Endothelial cell (in vitro differentiated cells): Measurements from ENCODE around the gene HIF1A. TPM values are rescaled to one million over a fixed set of nuclear protein-coding genes. Genes with fewer than 3 reads are reported as not detected.

ENCODE experiments used
- DNase-seq: peaks from one replicate; pipeline ENCODE4 v3.0.0; 2021; ENCODE audit warnings: low spot score
- H3K27ac Mint-ChIP-seq: one replicate; pipeline ENCODE4 v1.8.0; 2021; ENCODE audit warnings: mixed read lengths, inconsistent platforms; ENCODE audit not compliant: unreplicated experiment
- H3K27me3 Mint-ChIP-seq: one replicate; pipeline ENCODE4 v1.8.0; 2021; ENCODE audit warnings: mild to moderate bottlenecking, moderate library complexity, mixed read lengths, inconsistent platforms; ENCODE audit not compliant: unreplicated experiment
- H3K36me3 Mint-ChIP-seq: one replicate; pipeline ENCODE4 v1.8.0; 2021; ENCODE audit warnings: mild to moderate bottlenecking, low read depth, mixed read lengths, inconsistent platforms; ENCODE audit not compliant: unreplicated experiment
- H3K4me1 Mint-ChIP-seq: one replicate; pipeline ENCODE4 v1.8.0; 2021; ENCODE audit warnings: mild to moderate bottlenecking, mixed read lengths, inconsistent platforms; ENCODE audit not compliant: unreplicated experiment
- H3K4me3 Mint-ChIP-seq: one replicate; pipeline ENCODE4 v1.8.0; 2021; ENCODE audit warnings: mild to moderate bottlenecking, mixed read lengths, inconsistent platforms; ENCODE audit not compliant: unreplicated experiment
- H3K9me3 Mint-ChIP-seq: one replicate; pipeline ENCODE4 v1.8.0; 2021; ENCODE audit warnings: mixed read lengths, inconsistent platforms; ENCODE audit not compliant: unreplicated experiment
- total RNA-seq: library from RNA; stranded (reverse); fragmentation: NEBNext Ultra II Directional; extraction: Animal tissue kit (Norgen Biotek cat#: 25700); gene quantifications from one replicate; pipeline ENCODE4 v1.2.1, GENCODE V29; 2021; ENCODE audit not compliant: unreplicated experiment
- TF ChIP-seq, protein P1 (sequence below): fragments of 200-600 bp; sonication (generic); IDR thresholded peaks from one replicate; pipeline ENCODE4 v1.5.0; 2021; ENCODE audit warnings: antibody characterized with exemption; ENCODE audit not compliant: unreplicated experiment

HIF1A gene
- total RNA-seq, 1 donor from 2014 or later = 203 TPM

- peaks cover 20% of the 10 kb centered on the region for H3K4me1 Mint-ChIP-seq
- H3K9me3 Mint-ChIP-seq = no peaks in the 10 kb centered on the region
- TF ChIP-seq, protein P1, sequence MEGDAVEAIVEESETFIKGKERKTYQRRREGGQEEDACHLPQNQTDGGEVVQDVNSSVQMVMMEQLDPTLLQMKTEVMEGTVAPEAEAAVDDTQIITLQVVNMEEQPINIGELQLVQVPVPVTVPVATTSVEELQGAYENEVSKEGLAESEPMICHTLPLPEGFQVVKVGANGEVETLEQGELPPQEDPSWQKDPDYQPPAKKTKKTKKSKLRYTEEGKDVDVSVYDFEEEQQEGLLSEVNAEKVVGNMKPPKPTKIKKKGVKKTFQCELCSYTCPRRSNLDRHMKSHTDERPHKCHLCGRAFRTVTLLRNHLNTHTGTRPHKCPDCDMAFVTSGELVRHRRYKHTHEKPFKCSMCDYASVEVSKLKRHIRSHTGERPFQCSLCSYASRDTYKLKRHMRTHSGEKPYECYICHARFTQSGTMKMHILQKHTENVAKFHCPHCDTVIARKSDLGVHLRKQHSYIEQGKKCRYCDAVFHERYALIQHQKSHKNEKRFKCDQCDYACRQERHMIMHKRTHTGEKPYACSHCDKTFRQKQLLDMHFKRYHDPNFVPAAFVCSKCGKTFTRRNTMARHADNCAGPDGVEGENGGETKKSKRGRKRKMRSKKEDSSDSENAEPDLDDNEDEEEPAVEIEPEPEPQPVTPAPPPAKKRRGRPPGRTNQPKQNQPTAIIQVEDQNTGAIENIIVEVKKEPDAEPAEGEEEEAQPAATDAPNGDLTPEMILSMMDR = no peak
- peaks cover 5% of the 10 kb centered on the region for H3K27me3 Mint-ChIP-seq
- no peak for DNase-seq
- H3K36me3 Mint-ChIP-seq = no peaks in the 10 kb centered on the region
- H3K27ac Mint-ChIP-seq = peak overlapping the region; percentile 61
- no peak overlapping the region for H3K4me3 Mint-ChIP-seq
Measured at GRCh38 chr14:61672796-61673195, 22.5 kb upstream of the HIF1A start.

GRCh38 chr14:61673305-61673704 lies 22.0 kb upstream of the HIF1A start:
- Mint-ChIP-seq H3K4me3 (no peak overlapping the region), H3K9me3 (no peaks in the 10 kb centered on the region), H3K27me3 (peaks cover 5% of the 10 kb centered on the region), H3K4me1 (peaks cover 20% of the 10 kb centered on the region), H3K27ac (peak overlapping the region; percentile 61), H3K36me3 (no peaks in the 10 kb centered on the region)
- DNase-seq = no peak
- TF ChIP-seq, protein P1 = no peak

- no peaks in the 10 kb centered on the region for H3K9me3 Mint-ChIP-seq
- no peak overlapping the region for H3K4me3 Mint-ChIP-seq
- no peak overlapping the region for H3K27ac Mint-ChIP-seq
- DNase-seq = no peak
- TF ChIP-seq, protein P1 = no peak
- H3K4me1 Mint-ChIP-seq = peaks cover 20% of the 10 kb centered on the region
- no peaks in the 10 kb centered on the region for H3K36me3 Mint-ChIP-seq
- H3K27me3 Mint-ChIP-seq = peaks cover 5% of the 10 kb centered on the region
Measured at GRCh38 chr14:61675291-61675690, 20.0 kb upstream of the HIF1A start.

GRCh38 chr14:61677479-61677878 lies 17.8 kb upstream of the HIF1A start:
- Mint-ChIP-seq H3K4me1 (peaks cover 7% of the 10 kb centered on the region), H3K27ac (no peak overlapping the region), H3K27me3 (no peaks in the 10 kb centered on the region), H3K4me3 (no peak overlapping the region), H3K36me3 (no peaks in the 10 kb centered on the region), H3K9me3 (no peaks in the 10 kb centered on the region)
- no peak for DNase-seq
- TF ChIP-seq, protein P1 = no peak

DNA sequence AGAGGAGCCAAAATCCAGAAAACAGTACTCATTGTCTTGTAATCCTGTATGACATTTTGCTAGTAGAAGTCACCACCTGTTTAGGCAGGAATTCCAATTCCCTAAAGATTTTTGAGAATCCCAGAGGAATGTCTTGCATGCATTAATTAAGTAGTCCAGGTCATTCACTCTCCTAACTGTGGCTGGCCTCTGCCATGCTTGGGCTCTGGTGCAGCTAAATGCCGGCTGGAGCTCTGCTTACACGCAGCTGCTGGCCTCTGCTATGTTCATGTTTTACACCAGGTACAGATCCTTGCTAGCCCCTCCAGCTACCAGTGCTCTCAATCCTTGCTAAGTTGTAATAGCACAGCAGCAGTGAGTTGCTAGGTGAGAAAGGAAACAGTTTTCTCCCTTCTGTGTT lies 16.3 kb upstream of the HIF1A start:
- Mint-ChIP-seq H3K4me3 (no peak overlapping the region), H3K27me3 (no peaks in the 10 kb centered on the region), H3K27ac (no peak overlapping the region), H3K9me3 (no peaks in the 10 kb centered on the region), H3K36me3 (no peaks in the 10 kb centered on the region), H3K4me1 (no peaks in the 10 kb centered on the region)
- TF ChIP-seq, protein P1 = no peak
- DNase-seq = no peak
